Thoracic aorta (tissue), 2 donors: Measurements from ENCODE around the gene HSPA6. TPM values are rescaled to one million over a fixed set of nuclear protein-coding genes. Genes with fewer than 3 reads are reported as not detected.
"Not testable (repeated sequence)": the region's sequence is repeated elsewhere in the genome, so short reads cannot be mapped to it uniquely, and the experiment has no call there.

ENCODE experiments used
- ATAC-seq: fragments of 150-250 bp; one replicate; pipeline ENCODE4 v1.8.0; 2017; ENCODE audit warnings: low read depth; ENCODE audit not compliant: insufficient number of reproducible peaks, low FRiP score
- DNase-seq: peaks from one replicate; pipeline ENCODE4 v3.0.0-alpha.2; 2020; ENCODE audit warnings: low spot score
- H3K27ac ChIP-seq, 2 donors: fragments of 200-600 bp; sonication (generic); 1 replicate in 1 of 2; 2 replicates in 1 of 2; pipeline ENCODE4 v1.5.1; 2016; ENCODE audit warnings: mild to moderate bottlenecking in 2 of 2, moderate library complexity in 2 of 2
- H3K27me3 ChIP-seq: fragments of 200-600 bp; sonication (generic); replicated peaks from 2 replicates; pipeline ENCODE4 v1.6.0; 2016; ENCODE audit warnings: mild to moderate bottlenecking; ENCODE audit not compliant: insufficient read depth
- H3K36me3 ChIP-seq: fragments of 200-600 bp; sonication (generic); one replicate; pipeline ENCODE4 v1.5.1; 2016
- H3K4me1 ChIP-seq, 2 donors: fragments of 200-600 bp; sonication (generic); 1 replicate in 1 of 2; 2 replicates in 1 of 2; pipeline versions ENCODE4 v1.5.1 to v1.6.0; 2016; ENCODE audit warnings: low read depth in 2 of 2, mild to moderate bottlenecking in 1 of 2; ENCODE audit not compliant: control insufficient read depth in 1 of 2
- H3K4me3 ChIP-seq: fragments of 200-600 bp; sonication (generic); 2 replicates; pipeline ENCODE4 v1.5.1; 2016; ENCODE audit warnings: mild to moderate bottlenecking
- H3K9me3 ChIP-seq: fragments of 200-600 bp; sonication (generic); 2 replicates; pipeline ENCODE4 v1.5.1; 2016
- total RNA-seq, 2 donors: library from RNA; depleted of rRNA; stranded (reverse); fragments of >200 nt; gene quantifications; one replicate each; pipeline versions ENCODE4 v1.1.0 to v1.2.3, GENCODE V29; 2016
- TF ChIP-seq, protein P1 (sequence below): fragments of 200-600 bp; sonication (generic); IDR thresholded peaks from one replicate; pipeline ENCODE4 v1.5.1; 2019; ENCODE audit warnings: antibody characterized with exemption

The HSPA6 gene
- total RNA-seq, 2 donors from 2014 or later: 7.7 to 11.9 TPM

DNA sequence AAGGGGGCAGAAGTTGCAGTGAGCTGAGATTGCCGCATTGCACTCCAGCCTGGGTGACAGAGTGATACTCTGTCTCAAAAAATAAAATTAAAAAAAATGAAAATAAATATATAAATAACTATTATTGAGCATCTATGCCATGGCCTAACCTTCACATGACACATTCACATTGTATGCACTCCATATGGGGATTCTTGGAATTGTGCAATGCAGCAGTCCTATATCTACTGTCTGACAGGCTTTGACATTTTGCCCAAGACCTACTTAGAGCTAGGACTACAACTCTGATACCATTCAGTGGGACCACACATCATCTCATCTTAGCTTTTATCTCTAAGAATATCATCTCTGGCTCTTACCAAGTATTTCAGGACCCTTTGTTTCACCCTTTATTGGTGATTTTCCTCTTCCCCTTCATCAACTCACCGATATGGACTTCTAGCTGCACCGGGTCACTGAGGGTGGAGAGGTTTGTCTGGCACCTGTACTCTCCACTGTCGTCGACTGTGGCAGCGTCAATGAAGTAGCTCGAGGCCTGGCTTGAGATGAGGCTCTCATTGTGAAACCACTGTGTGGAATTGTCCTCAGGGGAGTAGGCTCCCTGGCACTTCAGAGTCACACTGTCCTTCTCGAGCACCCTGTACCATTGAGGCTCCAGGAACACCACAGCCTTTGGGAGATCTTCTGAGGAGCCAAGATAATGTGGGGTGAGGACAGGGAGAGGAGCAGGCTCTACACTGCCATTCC is 23.8 kb downstream of the HSPA6 start:
- H3K9me3 ChIP-seq, H3K4me1 ChIP-seq, H3K27ac ChIP-seq, DNase-seq, ATAC-seq, H3K27me3 ChIP-seq, H3K36me3 ChIP-seq, H3K4me3 ChIP-seq: not testable (repeated sequence)

DNA sequence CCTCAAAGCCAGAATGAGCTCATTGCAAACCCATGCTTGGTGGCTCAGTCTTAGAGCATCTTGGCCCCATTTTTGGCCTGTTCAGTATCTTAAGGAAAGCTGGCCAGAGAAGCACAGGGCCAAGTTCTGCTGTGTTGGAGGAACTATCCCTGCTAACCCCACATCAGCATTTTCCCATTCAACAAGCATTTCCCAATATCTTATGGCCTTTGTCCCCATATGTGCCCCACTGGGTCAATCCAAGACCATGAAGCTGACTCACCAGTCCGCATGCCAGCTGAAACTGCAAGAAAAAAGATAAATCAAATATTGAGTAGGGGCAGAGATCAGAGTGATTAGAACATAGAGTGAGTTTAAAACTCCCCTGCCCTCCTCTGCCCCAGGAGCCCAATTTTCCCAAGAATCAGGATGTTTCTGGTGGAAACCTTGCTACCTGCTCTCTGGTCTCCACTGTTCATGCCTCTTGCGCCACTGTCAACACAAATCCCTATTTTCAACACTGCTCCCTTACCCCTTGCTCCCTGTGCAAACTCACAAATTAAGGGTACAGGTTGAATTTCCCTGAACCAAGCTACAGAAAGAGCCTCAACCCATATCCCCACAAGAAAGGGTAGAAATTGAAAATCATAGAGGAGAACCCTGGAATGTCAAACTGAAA is 24.5 kb downstream of the HSPA6 start:
- H3K4me3 ChIP-seq: peak overlapping the region; percentile 39
- H3K4me1 ChIP-seq, ATAC-seq, H3K27ac ChIP-seq, H3K9me3 ChIP-seq, DNase-seq, H3K36me3 ChIP-seq, H3K27me3 ChIP-seq: not testable (repeated sequence)

DNA sequence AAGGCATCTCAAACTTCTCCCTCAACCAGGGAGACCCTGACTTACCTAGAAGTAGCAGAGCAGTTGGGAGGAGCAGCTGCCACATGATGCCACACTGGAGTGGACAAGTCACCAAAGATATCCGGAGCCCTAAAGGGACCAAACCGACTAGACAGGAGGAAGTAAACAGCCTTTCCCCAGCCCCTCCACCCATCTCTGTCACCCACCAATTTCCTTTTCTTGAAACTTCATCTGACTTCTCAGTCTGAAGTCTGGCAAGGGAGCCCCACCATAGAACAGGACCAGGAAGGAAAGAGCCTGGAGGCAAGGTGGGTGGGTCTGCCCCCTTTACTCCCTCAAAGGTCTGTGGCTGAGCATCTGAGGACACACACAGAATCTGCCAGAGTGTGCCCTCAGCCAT is 25.3 kb downstream of the HSPA6 start, which contains the start of gene FCGR3A:
FCGR3A (minus strand) TSS at position 167 of the 400 bp plus-strand sequence; CDS start at position 85, 82 bp downstream.
- H3K27ac ChIP-seq: no peak within 1 kb of the TSS
- H3K36me3 ChIP-seq: no peaks in the 10 kb centered on the region
- TF ChIP-seq, protein P1, sequence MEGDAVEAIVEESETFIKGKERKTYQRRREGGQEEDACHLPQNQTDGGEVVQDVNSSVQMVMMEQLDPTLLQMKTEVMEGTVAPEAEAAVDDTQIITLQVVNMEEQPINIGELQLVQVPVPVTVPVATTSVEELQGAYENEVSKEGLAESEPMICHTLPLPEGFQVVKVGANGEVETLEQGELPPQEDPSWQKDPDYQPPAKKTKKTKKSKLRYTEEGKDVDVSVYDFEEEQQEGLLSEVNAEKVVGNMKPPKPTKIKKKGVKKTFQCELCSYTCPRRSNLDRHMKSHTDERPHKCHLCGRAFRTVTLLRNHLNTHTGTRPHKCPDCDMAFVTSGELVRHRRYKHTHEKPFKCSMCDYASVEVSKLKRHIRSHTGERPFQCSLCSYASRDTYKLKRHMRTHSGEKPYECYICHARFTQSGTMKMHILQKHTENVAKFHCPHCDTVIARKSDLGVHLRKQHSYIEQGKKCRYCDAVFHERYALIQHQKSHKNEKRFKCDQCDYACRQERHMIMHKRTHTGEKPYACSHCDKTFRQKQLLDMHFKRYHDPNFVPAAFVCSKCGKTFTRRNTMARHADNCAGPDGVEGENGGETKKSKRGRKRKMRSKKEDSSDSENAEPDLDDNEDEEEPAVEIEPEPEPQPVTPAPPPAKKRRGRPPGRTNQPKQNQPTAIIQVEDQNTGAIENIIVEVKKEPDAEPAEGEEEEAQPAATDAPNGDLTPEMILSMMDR: no peak
- no peaks in the 10 kb centered on the region for H3K27me3 ChIP-seq
- ATAC-seq (no peak), DNase-seq (no peak)
- no peaks in the 10 kb centered on the region for H3K9me3 ChIP-seq
- H3K4me3 ChIP-seq: peak within 1 kb of the TSS; percentile 39
- no peaks in the 10 kb centered on the region for H3K4me1 ChIP-seq

DNA sequence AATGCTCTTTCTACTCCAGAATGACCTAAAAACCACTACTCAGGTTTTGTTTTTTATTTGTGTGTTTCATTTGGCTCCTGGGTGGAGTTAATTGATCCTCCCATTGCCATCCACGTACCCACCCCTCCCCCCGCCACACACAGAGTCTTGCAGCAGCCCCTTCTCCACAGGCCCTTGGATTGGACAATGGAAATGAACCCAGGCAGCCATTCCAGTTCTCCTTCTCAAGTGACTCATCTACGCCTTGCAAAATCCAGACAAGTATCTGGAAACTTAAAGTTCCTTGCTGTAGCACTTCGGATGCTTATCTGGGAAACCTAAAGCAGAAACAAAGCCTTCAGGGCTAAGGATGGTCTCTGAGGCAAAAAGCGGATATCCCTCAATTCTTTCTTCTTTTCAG is 26.6 kb downstream of the HSPA6 start:
- not testable (repeated sequence) for H3K27me3 ChIP-seq

DNA sequence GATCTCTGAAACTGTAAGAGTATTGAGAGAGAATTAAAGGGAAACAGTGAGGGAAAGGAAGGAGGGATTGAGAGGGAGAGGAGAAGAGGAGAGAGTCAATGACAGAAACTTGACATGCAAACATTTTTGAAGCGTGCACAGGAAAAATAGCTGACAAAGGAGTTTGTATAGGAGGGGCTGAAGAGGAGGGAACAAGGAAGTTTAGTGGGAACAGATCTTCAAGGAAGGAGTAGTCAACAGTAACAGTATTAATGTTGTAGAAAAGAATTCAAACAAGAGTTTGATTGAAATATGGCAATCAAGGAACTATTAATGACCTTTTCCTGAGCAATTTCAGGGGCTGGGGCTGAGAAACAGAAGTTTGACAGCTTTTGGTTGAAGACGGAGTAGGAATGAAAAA is 29.3 kb downstream of the HSPA6 start:
- not testable (repeated sequence) for H3K36me3 ChIP-seq, H3K9me3 ChIP-seq, ATAC-seq, H3K4me1 ChIP-seq, H3K27me3 ChIP-seq, H3K27ac ChIP-seq, H3K4me3 ChIP-seq, DNase-seq

More for the DNA sequence above, 26.6 kb downstream of the HSPA6 start:
- DNase-seq, ATAC-seq, H3K36me3 ChIP-seq, H3K4me3 ChIP-seq, H3K9me3 ChIP-seq, H3K4me1 ChIP-seq, H3K27ac ChIP-seq: not testable (repeated sequence)

DNA sequence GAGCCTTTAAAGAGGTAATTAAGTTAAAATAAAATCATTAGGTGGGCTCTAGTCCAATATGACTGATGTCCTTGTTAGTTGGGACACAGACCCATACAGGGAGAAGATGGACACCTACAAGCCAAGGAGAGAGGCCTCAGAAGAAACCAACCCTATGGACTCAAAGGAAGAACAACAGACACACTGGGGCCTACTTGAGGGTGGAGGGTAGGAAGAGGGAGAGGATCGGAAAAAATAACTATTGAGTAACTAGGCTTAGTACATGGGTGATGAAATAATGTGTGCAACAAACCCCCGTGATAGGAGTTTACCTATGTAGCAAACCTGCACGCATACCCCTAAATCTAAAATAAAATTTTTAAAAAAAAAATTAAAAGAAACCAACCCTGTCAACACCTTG is 30.0 kb downstream of the HSPA6 start:
- H3K27me3 ChIP-seq, H3K4me1 ChIP-seq, ATAC-seq, H3K36me3 ChIP-seq, H3K9me3 ChIP-seq, H3K4me3 ChIP-seq, H3K27ac ChIP-seq, DNase-seq: not testable (repeated sequence)

DNA sequence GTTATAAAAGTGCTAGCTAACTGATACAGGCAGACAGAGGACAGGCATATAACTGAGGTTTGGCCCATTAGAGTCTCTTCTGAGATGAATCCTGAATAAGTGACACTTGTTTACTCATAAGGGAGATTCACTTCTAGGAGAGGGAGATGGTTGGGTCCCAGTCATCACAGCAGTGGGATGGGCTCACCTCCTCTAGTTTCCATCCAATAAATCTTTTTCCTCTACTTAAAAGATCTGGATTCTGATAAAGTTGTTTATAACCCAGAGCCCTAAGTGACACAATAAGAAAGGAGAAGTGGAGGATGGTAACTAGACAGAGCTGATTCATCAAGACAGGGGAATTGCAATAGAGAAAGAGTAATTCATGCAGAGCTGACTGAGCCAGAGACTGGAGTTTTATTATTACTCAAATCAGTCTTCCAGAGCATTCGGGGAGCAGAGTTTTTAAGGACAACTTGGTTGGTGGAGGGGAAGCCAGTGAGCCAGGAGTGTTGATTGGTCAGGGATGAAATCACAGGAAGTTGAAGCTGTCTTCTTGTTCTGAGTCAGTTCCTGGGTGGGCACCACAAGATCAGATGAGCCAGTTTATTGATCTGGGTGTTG is 30.6 kb downstream of the HSPA6 start:
- H3K27ac ChIP-seq, H3K36me3 ChIP-seq, H3K4me1 ChIP-seq, ATAC-seq, H3K27me3 ChIP-seq, H3K9me3 ChIP-seq, DNase-seq, H3K4me3 ChIP-seq: not testable (repeated sequence)

DNA sequence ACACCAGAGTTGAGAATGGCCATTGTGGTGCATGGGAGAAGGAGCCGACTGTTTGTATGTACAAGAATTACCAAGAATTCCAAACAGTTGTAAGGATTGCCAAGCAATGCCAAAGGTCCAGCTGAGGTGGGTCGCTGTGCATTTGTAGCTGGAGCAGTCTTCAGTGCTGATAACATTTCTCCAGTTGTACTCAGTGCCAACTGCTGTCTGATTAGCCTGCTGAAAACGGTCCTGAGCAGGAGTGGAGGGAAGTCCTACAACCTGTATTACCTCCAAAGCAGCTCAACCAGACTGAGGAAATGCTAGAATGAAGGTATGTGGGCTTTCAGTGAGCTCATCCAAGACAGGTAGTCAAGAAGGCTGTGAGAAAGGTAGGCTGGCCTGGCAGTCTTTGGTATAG is 31.8 kb downstream of the HSPA6 start:
- not testable (repeated sequence) for H3K4me1 ChIP-seq, H3K9me3 ChIP-seq, H3K4me3 ChIP-seq, H3K36me3 ChIP-seq, H3K27ac ChIP-seq, DNase-seq, ATAC-seq, H3K27me3 ChIP-seq

DNA sequence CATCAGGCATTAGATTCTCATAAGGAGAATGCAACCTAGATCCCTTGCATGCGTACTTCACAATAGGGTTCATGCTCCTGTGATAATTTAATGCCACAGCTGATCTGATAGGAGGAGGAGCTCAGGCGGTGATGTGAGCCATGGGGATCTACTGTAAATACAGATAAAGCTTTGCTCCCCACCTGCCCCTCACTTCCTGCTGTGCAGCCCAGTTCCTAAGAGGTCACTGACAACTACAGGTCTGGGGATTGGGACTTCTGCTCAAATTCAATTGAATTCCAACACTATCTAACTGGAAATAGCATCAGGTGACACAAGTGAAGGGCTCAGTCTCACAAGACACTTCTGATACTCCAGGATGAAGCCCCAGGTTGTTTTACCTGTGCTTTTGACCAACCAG is 32.6 kb downstream of the HSPA6 start:
- H3K27me3 ChIP-seq, ATAC-seq, H3K27ac ChIP-seq, H3K9me3 ChIP-seq, DNase-seq, H3K4me1 ChIP-seq, H3K36me3 ChIP-seq, H3K4me3 ChIP-seq: not testable (repeated sequence)

DNA sequence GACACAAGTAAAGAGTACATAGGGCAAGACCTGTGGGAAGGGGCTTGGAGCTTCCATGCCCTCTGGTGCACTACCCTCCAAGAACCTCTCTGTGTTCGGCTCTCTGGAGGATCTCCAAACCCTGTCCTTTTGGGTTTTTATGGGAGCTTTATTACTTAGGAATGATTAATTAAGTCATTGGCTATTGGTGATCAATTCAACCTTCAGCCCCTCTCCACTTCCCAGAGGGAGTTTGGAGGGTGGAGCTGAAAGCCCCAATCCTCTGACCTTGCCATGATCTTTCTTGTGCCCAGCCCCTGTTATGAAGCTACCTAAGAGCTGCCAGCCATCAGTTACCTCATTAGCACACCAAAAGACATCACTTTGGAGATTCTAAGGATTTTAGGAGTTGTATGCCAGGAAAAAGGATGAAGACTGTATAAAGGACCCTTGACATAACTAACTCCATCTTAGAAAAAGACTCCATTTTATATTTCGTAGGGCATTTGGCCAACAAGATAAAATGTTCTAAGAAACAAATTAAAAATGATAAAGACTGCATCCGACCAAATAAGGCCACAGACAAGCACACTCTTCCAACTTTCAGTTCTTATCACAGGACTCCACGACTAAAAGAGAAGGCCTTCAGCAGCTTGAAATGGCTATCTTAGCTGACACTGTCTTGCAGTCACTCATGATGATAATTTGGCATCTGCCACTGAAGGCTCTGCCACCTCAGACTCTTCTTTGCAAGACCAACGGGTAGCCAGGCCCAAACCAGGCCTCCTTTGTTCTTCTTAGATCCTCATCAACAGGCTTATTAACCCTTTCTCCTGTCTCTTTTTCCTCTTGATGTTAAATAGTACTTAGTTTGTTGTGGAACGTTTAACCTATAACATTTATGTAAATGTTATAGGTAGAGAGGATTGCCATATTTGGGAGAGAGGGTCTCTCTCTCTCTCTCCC is 33.4 kb downstream of the HSPA6 start:
- H3K27me3 ChIP-seq, H3K9me3 ChIP-seq, DNase-seq, H3K4me3 ChIP-seq, ATAC-seq, H3K4me1 ChIP-seq, H3K27ac ChIP-seq, H3K36me3 ChIP-seq: not testable (repeated sequence)
